ENCODE data around the gene TXNDC17.

- TF ChIP-seq CTCF (IDR thresholded peaks at IDR 0.05; ENCODE audit: low read depth, low read length) (no peak), POLR2A (IDR thresholded peaks at IDR 0.05; ENCODE audit: extremely low read depth, insufficient read length) (no peak)
These were observed 32.5 kb upstream of the TXNDC17 start for GRCh38 chr17:6608321-6608720.

Data from NB4 (cell line).